Left colon (tissue), 2 donors: Measurements from ENCODE around the gene OLFML2A. TPM values are rescaled to one million over a fixed set of nuclear protein-coding genes. Genes with fewer than 3 reads are reported as not detected.

Experiments
- ATAC-seq: fragments of 200-7000 bp; cut with Tn5 transposase; one replicate; pipeline ENCODE4 v1.9.1; 2020; ENCODE audit warnings: mild to moderate bottlenecking, moderate library complexity
- DNase-seq, 2 donors: peaks; one replicate each; pipeline ENCODE4 v3.0.0-alpha.2; 2020
- intact Hi-C, 2 donors: fragments of 100-400 bp; cut with DNase I in 1 of 2; cut with micrococcal nuclease in 1 of 2; formaldehyde crosslinking; loops; one replicate each; pipeline versions ENCODE4 v1.11.2 to v1.14.0; 2022; cut with DNase I, micrococcal nuclease
- total RNA-seq, 2 donors: library from RNA; stranded (reverse); fragmentation: NEBNext Ultra II Directional; extraction: Animal tissue kit (Norgen Biotek cat#: 25700); gene quantifications; one replicate each; pipeline ENCODE4 v1.2.1, GENCODE V29; 2021
- donor health status: DM: no; HTN: no; CAD: no.
- donor health status: DM: yes; HTN: yes; CAD: no.

Gene OLFML2A
- total RNA-seq, 2 donors from 2014 or later: 3.3 to 12.7 TPM

GRCh38 chr9:124758691-124759090, 18.2 kb upstream of the OLFML2A start:
- DNase-seq (no peak), ATAC-seq (no peak)
- intact Hi-C loops: no loop called here

- no peak for DNase-seq
These were observed 17.6 kb upstream of the OLFML2A start for GRCh38 chr9:124759327-124759726.

GRCh38 chr9:124760719-124761118, 16.2 kb upstream of the OLFML2A start:
- no peak for ATAC-seq
- intact Hi-C loops: no loop called here

More at GRCh38 chr9:124759327-124759726, 17.6 kb upstream of the OLFML2A start:
- intact Hi-C loops: no loop called here
- no peak for ATAC-seq

GRCh38 chr9:124761196-124761595, 15.7 kb upstream of the OLFML2A start:
- no peak for DNase-seq
- intact Hi-C loops: no loop called here
- no peak for ATAC-seq

More at GRCh38 chr9:124760719-124761118, 16.2 kb upstream of the OLFML2A start:
- no peak for DNase-seq

- DNase-seq (no peak), ATAC-seq (no peak)
- intact Hi-C loops: no loop called here
These were observed 15.2 kb upstream of the OLFML2A start for GRCh38 chr9:124761710-124762109.

GRCh38 chr9:124762633-124763032, 14.3 kb upstream of the OLFML2A start:
- DNase-seq: no peak
- intact Hi-C loops: no loop called here
- ATAC-seq: no peak

- intact Hi-C loops: no loop called here
- peak; percentile 23 for ATAC-seq
- DNase-seq: no peak
These were observed 12.0 kb upstream of the OLFML2A start for GRCh38 chr9:124764774-124765438.

GRCh38 chr9:124765439-124765835, 11.5 kb upstream of the OLFML2A start:
- intact Hi-C loops: no loop called here
- no peak for ATAC-seq
- no peak for DNase-seq

- ATAC-seq (no peak), DNase-seq (no peak)
- intact Hi-C loops: no loop called here
These were observed 10.6 kb upstream of the OLFML2A start for GRCh38 chr9:124766326-124766725.

- DNase-seq: no peak
- ATAC-seq: no peak
- intact Hi-C loops: no loop called here
These were observed 9.9 kb upstream of the OLFML2A start for GRCh38 chr9:124766815-124767554.

GRCh38 chr9:124767821-124768220, 9.1 kb upstream of the OLFML2A start:
- DNase-seq (no peak), ATAC-seq (no peak)
- intact Hi-C loops: no loop called here

GRCh38 chr9:124768334-124768733, 8.6 kb upstream of the OLFML2A start:
- intact Hi-C loops: no loop called here
- ATAC-seq (no peak), DNase-seq (no peak)

- intact Hi-C loops: no loop called here
- DNase-seq (no peak), ATAC-seq (no peak)
These were observed 8.0 kb upstream of the OLFML2A start for GRCh38 chr9:124768750-124769548.

GRCh38 chr9:124769549-124770358, 7.2 kb upstream of the OLFML2A start:
- intact Hi-C loops: loop anchor here in 1 of 2 donors (5.0 kb wide), 1 partner anchor 83 kb away; the partner anchor contains the start of gene WDR38
- DNase-seq (peak; percentile 73 to 74), ATAC-seq (peak; percentile 53)

GRCh38 chr9:124770359-124771020, 6.4 kb upstream of the OLFML2A start:
- peak; percentile 14 for ATAC-seq
- peak; percentile 60 to 69 for DNase-seq
- intact Hi-C loops: loop anchor here in 1 of 2 donors (5.0 kb wide), 1 partner anchor 82 kb away; the partner anchor contains the start of gene WDR38

GRCh38 chr9:124771021-124771866, 5.7 kb upstream of the OLFML2A start, which contains the start of gene NR6A1:
TSS of gene NR6A1 (minus strand) at chr9:124771311.
- DNase-seq (peak; percentile 97 to 99), ATAC-seq (peak; percentile 81)
- intact Hi-C loops: loop anchor here in 1 of 2 donors (5.0 kb wide), 1 partner anchor 81 kb away; the partner anchor contains the start of gene WDR38
